Liver (tissue), 9 donors: ENCODE measurements around the gene TNFSF4. TPM values are rescaled to one million over a fixed set of nuclear protein-coding genes. Genes with fewer than 3 reads are reported as not detected.

Experiments used
- DNase-seq: peaks from one replicate; pipeline ENCODE4 v3.0.0-alpha.2; 2017; ENCODE audit warnings: low spot score
- H3K27ac ChIP-seq, 2 donors: one replicate each; pipeline ENCODE4 v1.7.0; 2013; ENCODE audit warnings: inconsistent platforms in 2 of 2, low read length in 2 of 2, control low read depth in 1 of 2, low read depth in 1 of 2, mild to moderate bottlenecking in 1 of 2
- H3K27me3 ChIP-seq, 4 donors: one replicate each; pipeline versions ENCODE4 v1.6.1 to v1.7.0; 2013; ENCODE audit warnings: low read length in 3 of 4, inconsistent platforms in 1 of 4, mild to moderate bottlenecking in 1 of 4, moderate library complexity in 1 of 4; ENCODE audit not compliant: control insufficient read depth in 4 of 4, insufficient read depth in 4 of 4
- H3K36me3 ChIP-seq, 4 donors: one replicate each; pipeline versions ENCODE4 v1.6.1 to v1.7.0; 2013; ENCODE audit warnings: low read length in 3 of 4, mild to moderate bottlenecking in 3 of 4, low read depth in 1 of 4, moderate library complexity in 1 of 4; ENCODE audit not compliant: control insufficient read depth in 4 of 4, insufficient read depth in 3 of 4
- H3K4me1 ChIP-seq, 4 donors: one replicate each; pipeline versions ENCODE4 v1.6.1 to v1.7.0; 2013; ENCODE audit warnings: low read length in 3 of 4, mild to moderate bottlenecking in 3 of 4, moderate library complexity in 1 of 4; ENCODE audit not compliant: control insufficient read depth in 4 of 4, insufficient read depth in 4 of 4
- H3K4me3 ChIP-seq, 3 donors: one replicate each; pipeline versions ENCODE4 v1.6.1 to v1.7.0; 2013; ENCODE audit warnings: low read length in 3 of 3, control low read depth in 1 of 3, low read depth in 1 of 3, mild to moderate bottlenecking in 1 of 3
- H3K9ac ChIP-seq, 2 donors: one replicate each; pipeline ENCODE4 v1.7.0; 2013; ENCODE audit warnings: low read length in 2 of 2, mild to moderate bottlenecking in 2 of 2, moderate library complexity in 2 of 2, control low read depth in 1 of 2, low read depth in 1 of 2
- H3K9me3 ChIP-seq, 4 donors: one replicate each; pipeline versions ENCODE4 v1.6.1 to v1.7.0; 2013; ENCODE audit warnings: low read length in 3 of 4; ENCODE audit not compliant: control insufficient read depth in 4 of 4
- CTCF ChIP-seq: fragments of 150-350 bp; IDR thresholded peaks from 2 replicates; pipeline ENCODE4 v1.5.1; 2017; ENCODE audit warnings: improper control_type of control experiment, low read depth, low read length; ENCODE audit not compliant: missing input control
- EGR1 ChIP-seq, 2 donors: IDR thresholded peaks; 2 replicates each; pipeline ENCODE4 v1.6.1; 2016 to 2018; ENCODE audit warnings: antibody characterized with exemption in 2 of 2, low read depth in 2 of 2
- FOXA2 ChIP-seq: IDR thresholded peaks from 2 replicates; pipeline ENCODE4 v1.6.1; 2016; ENCODE audit warnings: antibody characterized with exemption
- GABPA ChIP-seq, 2 donors: IDR thresholded peaks in 1 of 2; conservative IDR thresholded peaks in 1 of 2; 2 replicates each; pipeline ENCODE4 v1.6.1; 2016; ENCODE audit warnings: antibody characterized with exemption in 2 of 2, mild to moderate bottlenecking in 1 of 2, moderate library complexity in 1 of 2
- HNF4A ChIP-seq, 2 donors: conservative IDR thresholded peaks; 2 replicates each; pipeline ENCODE4 v1.6.1; 2016; ENCODE audit warnings: antibody characterized with exemption in 2 of 2, mild to moderate bottlenecking in 2 of 2
- HNF4G ChIP-seq: IDR thresholded peaks from 2 replicates; pipeline ENCODE4 v1.6.1; 2016; ENCODE audit warnings: antibody characterized with exemption
- JUND ChIP-seq, 2 donors: IDR thresholded peaks; 2 replicates each; pipeline ENCODE4 v1.6.1; 2016; ENCODE audit warnings: antibody characterized with exemption in 2 of 2
- MAX ChIP-seq: IDR thresholded peaks from 2 replicates; pipeline ENCODE4 v1.6.1; 2016; ENCODE audit warnings: antibody characterized with exemption
- NR2F2 ChIP-seq: IDR thresholded peaks from 2 replicates; pipeline ENCODE4 v1.6.1; 2016; ENCODE audit warnings: antibody characterized with exemption
- REST ChIP-seq: IDR thresholded peaks from 2 replicates; pipeline ENCODE4 v1.6.1; 2016; ENCODE audit warnings: antibody characterized with exemption, mild to moderate bottlenecking
- RXRA ChIP-seq, 2 donors: IDR thresholded peaks; 2 replicates each; pipeline ENCODE4 v1.6.1; 2017 to 2018; ENCODE audit warnings: antibody characterized with exemption in 2 of 2, mild to moderate bottlenecking in 1 of 2
- SP1 ChIP-seq: IDR thresholded peaks from 2 replicates; pipeline ENCODE4 v1.6.1; 2018; ENCODE audit warnings: antibody characterized with exemption, mild to moderate bottlenecking
- TAF1 ChIP-seq: conservative IDR thresholded peaks from 2 replicates; pipeline ENCODE4 v1.6.1; 2016; ENCODE audit warnings: antibody characterized with exemption, mild to moderate bottlenecking
- YY1 ChIP-seq: IDR thresholded peaks from 2 replicates; pipeline ENCODE4 v1.6.1; 2016; ENCODE audit warnings: antibody characterized with exemption, mild to moderate bottlenecking
- ZBTB33 ChIP-seq: IDR thresholded peaks from 2 replicates; pipeline ENCODE4 v1.6.1; 2016; ENCODE audit warnings: antibody characterized with exemption
- WGBS: extraction: QIAGEN DNeasy Blood & Tissue Kit; methylation state at CpG from one replicate; pipeline ENCODE4 v1.1.7; 2013; 5-methylcytosine and 5-hydroxymethylcytosine counted together
- polyA plus RNA-seq, 2 donors: library from polyadenylated mRNA; stranded (reverse) in 1 of 2; unstranded in 1 of 2; fragments of 200-250 nt in 1 of 2; fragments of >200 nt in 1 of 2; fragmentation: Nextera tagmentation in 1 of 2; extraction: Ambion mirVana in 1 of 2; gene quantifications; one replicate each; pipeline versions ENCODE4 v1.2.1 to v1.2.3, GENCODE V29; 2013 to 2015
- total RNA-seq, 2 donors: library from RNA; depleted of rRNA; stranded (reverse); fragments of >200 nt; gene quantifications; one replicate each; pipeline ENCODE4 v1.2.3, GENCODE V29; 2014
- TF ChIP-seq, protein P1 (sequence below): IDR thresholded peaks from 2 replicates; pipeline ENCODE4 v1.6.1; 2016; ENCODE audit warnings: antibody characterized with exemption
- donor health status: healthy.
- donor health status: healthy.
- donor health status: healthy.
- donor health status: healthy.
- donor health status: healthy.

TNFSF4 gene
- total and polyA plus RNA-seq, 4 donors, result 0.18 to 2.1 (median 0.45) TPM

DNA sequence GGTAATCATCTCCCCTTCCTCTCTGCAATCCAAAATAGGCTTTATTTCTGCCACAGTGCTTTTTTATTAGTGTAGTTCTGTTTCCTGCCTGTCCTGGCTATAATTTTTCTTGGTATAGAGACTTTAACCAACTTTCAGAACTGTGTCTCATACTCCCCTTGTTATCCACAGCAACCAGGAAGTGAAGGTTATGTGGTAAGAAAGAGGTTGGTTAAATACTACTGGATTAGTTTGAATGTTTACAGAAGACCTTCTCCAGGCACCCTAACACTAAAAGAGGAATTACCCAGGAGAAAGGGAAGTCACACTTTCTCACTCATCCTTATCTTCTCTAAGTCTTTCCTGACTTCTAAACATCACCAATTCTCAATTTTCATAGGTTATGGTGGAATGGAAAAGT is 17.8 kb upstream of the TNFSF4 start:
- no peaks in the 10 kb centered on the region for H3K9me3 ChIP-seq
- TF ChIP-seq RXRA (IDR thresholded peaks at IDR 0.05) (no peak), YY1 (no peak), MAX (no peak), GABPA (IDR thresholded peaks at IDR 0.05 in 1 of 2, conservative IDR thresholded peaks at IDR 0.05 in 1 of 2) (no peak), EGR1 (IDR thresholded peaks at IDR 0.05; ENCODE audit: low read depth in 2 of 2) (no peak), NR2F2 (no peak), HNF4G (no peak), FOXA2 (no peak), TAF1 (no peak), JUND (IDR thresholded peaks at IDR 0.05) (no peak), SP1 (no peak), HNF4A (conservative IDR thresholded peaks at IDR 0.05) (no peak), CTCF (no peak)
- TF ChIP-seq, protein P1, sequence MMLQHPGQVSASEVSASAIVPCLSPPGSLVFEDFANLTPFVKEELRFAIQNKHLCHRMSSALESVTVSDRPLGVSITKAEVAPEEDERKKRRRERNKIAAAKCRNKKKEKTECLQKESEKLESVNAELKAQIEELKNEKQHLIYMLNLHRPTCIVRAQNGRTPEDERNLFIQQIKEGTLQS, result no peak
- no peak overlapping the region for H3K4me3 ChIP-seq
- no peak for DNase-seq
- H3K9ac ChIP-seq, result no peak overlapping the region
- H3K4me1 ChIP-seq, result no peaks in the 10 kb centered on the region
- H3K36me3 ChIP-seq, result peaks cover 0 to 2% (median 0%) of the 10 kb centered on the region in 4 donors
- H3K27ac ChIP-seq, result no peak overlapping the region
- H3K27me3 ChIP-seq, result no peaks in the 10 kb centered on the region

DNA sequence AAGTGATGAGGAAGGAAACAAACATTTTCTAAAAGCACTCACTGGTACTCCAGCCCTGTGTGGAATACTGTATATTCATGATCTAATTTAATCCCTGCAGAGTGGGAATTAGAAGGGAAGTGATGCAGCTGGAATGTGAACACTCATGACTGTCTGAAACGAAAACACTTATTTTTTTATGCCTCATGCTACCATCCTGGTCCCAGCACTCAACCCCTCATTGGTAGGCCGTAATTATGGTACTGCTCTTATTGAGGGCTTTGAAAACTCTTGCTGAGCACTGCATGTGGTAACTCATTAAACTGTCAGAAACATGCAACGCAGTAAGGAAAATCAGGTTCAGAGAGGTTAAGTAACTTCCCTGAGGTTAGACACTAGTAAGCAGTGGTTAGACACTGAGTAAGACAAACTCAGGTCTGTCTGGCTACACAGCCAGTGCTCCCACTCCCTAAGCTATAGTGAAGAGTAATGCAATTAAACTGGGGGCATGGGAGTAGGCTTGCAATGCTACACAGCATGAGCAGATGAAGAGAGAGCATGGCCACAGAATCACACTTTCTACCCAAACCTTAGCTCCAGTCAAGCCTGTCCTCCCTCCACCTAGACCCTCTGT is 17.3 kb upstream of the TNFSF4 start:
- TF ChIP-seq REST (no peak), ZBTB33 (no peak), YY1 (no peak), FOXA2 (no peak)
- TF ChIP-seq, protein P1, result no peak
- Histone ChIP-seq H3K4me1 (no peaks in the 10 kb centered on the region), H3K27me3 (no peaks in the 10 kb centered on the region), H3K9me3 (no peaks in the 10 kb centered on the region), H3K4me3 (no peak overlapping the region), H3K9ac (no peak overlapping the region), H3K36me3 (peaks cover 0 to 2% (median 0%) of the 10 kb centered on the region in 4 donors), H3K27ac (no peak overlapping the region)
- no peak for DNase-seq
- WGBS, result 93% methylated on average over 3 of the region's 3 CpGs
